WI38 (cell line): ENCODE measurements around the gene FUS.

Experiments
- H3K4me3 ChIP-seq: 2 replicates; pipeline ENCODE4 v1.5.1; 2011; ENCODE audit warnings: low read depth, mild to moderate bottlenecking, control low read depth, low read length
- CTCF ChIP-seq: IDR thresholded peaks from 2 replicates; pipeline ENCODE4 v1.5.1; 2012; ENCODE audit warnings: low read depth, mild to moderate bottlenecking, control low read depth, low read length

Gene FUS

GRCh38 chr16:31202414-31203375 is 22.8 kb downstream of the FUS start, which contains the start of gene PYCARD:
Gene PYCARD (minus strand): TSS chr16:31202760. CDS start chr16:31202690, 70 bp downstream.
- TF ChIP-seq CTCF = no peak
- H3K4me3 ChIP-seq = peak within 1 kb of the TSS; percentile 61

GRCh38 chr16:31204871-31205666 is 25.1 kb downstream of the FUS start:
- TF ChIP-seq CTCF = no peak
- H3K4me3 ChIP-seq = no peak overlapping the region

GRCh38 chr16:31206776-31207175 is 26.8 kb downstream of the FUS start:
- no peak overlapping the region for H3K4me3 ChIP-seq
- TF ChIP-seq CTCF = no peak

GRCh38 chr16:31213342-31213741 is 33.4 kb downstream of the FUS start:
- no peak overlapping the region for H3K4me3 ChIP-seq
- no peak for TF ChIP-seq CTCF

GRCh38 chr16:31213877-31214707 is 34.2 kb downstream of the FUS start, which contains the start of gene TRIM72:
Gene TRIM72 (plus strand): TSS chr16:31214119. CDS start chr16:31214739, 620 bp downstream.
- H3K4me3 ChIP-seq = peak within 1 kb of the TSS; percentile 55
- no peak for TF ChIP-seq CTCF

- no peak for TF ChIP-seq CTCF
- H3K4me3 ChIP-seq = peak overlapping the region; percentile 55
Measured at GRCh38 chr16:31214708-31215286, 34.9 kb downstream of the FUS start.
